MG63 (cell line): Measurements from ENCODE around the gene MBNL1. TPM values are rescaled to one million over a fixed set of nuclear protein-coding genes. Genes with fewer than 3 reads are reported as not detected.
A peak's percentile ranks its signal among the peaks of the same experiment; 100 is the strongest.

Experiments used
- DNase-seq: peaks from one replicate; pipeline ENCODE4 v3.0.0-alpha.2; 2020
- H3K27me3 ChIP-seq: fragments of 250-450 bp; sonication (Bioruptor Pico); 2 replicates; pipeline ENCODE4 v1.5.1; 2020; ENCODE audit warnings: mild to moderate bottlenecking, moderate library complexity
- H3K36me3 ChIP-seq: fragments of 250-450 bp; sonication (Bioruptor Pico); 2 replicates; pipeline ENCODE4 v1.5.1; 2020; ENCODE audit warnings: mild to moderate bottlenecking, moderate library complexity
- H3K4me3 ChIP-seq: fragments of 250-450 bp; sonication (Bioruptor Pico); 2 replicates; pipeline ENCODE4 v1.5.1; 2020; ENCODE audit warnings: mild to moderate bottlenecking, moderate library complexity
- H3K9me3 ChIP-seq: fragments of 250-450 bp; sonication (Bioruptor Pico); 2 replicates; pipeline ENCODE4 v1.5.1; 2020; ENCODE audit warnings: mild to moderate bottlenecking, moderate library complexity
- total RNA-seq: library from RNA; depleted of rRNA; stranded (reverse); fragments of >200 nt; shearing (Covaris generic); gene quantifications from 2 replicates; pipeline ENCODE4 v1.2.3, GENCODE V29; 2014; ENCODE audit warnings: low replicate concordance; rRNA removed

The MBNL1 gene, protein sequence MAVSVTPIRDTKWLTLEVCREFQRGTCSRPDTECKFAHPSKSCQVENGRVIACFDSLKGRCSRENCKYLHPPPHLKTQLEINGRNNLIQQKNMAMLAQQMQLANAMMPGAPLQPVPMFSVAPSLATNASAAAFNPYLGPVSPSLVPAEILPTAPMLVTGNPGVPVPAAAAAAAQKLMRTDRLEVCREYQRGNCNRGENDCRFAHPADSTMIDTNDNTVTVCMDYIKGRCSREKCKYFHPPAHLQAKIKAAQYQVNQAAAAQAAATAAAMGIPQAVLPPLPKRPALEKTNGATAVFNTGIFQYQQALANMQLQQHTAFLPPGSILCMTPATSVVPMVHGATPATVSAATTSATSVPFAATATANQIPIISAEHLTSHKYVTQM
- total RNA-seq, result 171 and 176 TPM in 2 replicates

DNA sequence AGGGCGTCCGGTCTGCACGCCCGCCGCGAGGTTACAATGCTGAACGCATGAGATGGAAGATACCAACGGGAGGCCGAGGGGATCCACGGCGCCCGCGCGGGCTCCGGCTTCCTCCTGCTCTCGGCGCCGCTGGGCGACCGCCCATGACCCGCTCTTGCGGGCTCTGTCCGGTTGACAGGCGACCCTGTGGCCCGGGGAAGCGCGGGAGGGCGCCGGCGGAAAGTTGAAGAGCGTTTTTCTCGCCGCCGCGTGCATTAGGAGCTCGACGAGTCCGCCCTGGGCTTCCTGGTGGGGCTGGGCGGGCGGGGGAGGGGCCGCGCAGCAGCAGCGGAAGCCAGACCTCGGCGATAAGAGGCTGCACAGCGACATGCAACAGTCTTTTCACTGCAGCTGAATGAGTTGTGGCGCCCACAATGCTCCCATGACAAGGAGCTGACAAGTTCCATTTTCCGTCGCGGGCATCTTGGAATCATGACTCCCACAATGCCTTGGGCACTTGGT, at the start of gene MBNL1:
Gene MBNL1 (plus strand): TSS at position 375 of the 501 bp plus-strand sequence. CDS start 31,265 bp downstream, outside the sequence.
- no peaks in the 10 kb centered on the region for H3K9me3 ChIP-seq
- H3K4me3 ChIP-seq, result peak within 1 kb of the TSS; percentile 75
- DNase-seq, result peak; percentile 86

DNA sequence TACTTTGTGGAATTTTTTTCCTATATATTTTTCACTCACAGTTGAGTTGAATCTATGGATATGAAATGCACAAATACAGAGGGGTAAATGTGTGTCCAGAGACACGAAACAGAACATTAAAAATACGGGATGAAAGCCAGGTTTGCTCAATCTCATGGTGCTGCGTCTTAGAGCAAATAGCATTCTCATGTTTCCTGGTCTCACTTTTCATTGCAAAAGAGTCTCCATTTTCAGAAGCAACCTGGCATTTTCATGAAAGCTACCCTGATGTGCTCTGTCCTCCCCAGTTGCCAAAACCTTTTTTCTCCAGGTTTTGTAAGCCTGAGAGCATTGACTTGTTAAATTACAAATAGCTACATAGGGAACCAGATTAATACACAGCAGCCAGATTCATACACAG, 49.5 kb upstream of the MBNL1 start:
- no peaks in the 10 kb centered on the region for H3K27me3 ChIP-seq
- no peaks in the 10 kb centered on the region for H3K36me3 ChIP-seq
- H3K4me3 ChIP-seq, result no peak overlapping the region
- H3K9me3 ChIP-seq, result no peaks in the 10 kb centered on the region
- DNase-seq, result no peak

More for the DNA sequence above, at the start of gene MBNL1:
- Histone ChIP-seq H3K27me3 (no peaks in the 10 kb centered on the region), H3K36me3 (peaks cover 46% of the 10 kb centered on the region)

DNA sequence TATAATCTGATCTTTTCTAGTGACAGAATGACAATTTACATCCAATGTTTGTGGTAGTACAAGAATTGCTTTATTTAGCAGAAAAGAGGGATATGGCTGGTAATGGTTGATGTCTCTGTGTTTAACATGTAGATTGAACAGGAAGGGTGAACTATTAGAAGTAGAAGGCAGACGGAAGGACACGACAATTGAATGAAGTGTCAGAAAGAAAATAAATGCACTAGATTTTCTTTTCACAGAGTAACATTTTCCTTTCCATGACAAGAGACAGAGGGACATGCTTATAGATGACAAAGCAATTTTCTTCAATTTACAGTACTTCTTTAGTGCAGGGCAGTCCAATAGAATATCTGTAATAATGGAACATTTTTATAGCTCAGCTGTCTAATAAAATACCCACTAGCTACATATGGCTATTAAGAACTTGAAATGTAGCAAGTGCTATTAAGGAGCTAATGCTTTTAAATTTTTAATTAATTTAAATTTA, 48.9 kb upstream of the MBNL1 start:
- no peak for DNase-seq
- no peak overlapping the region for H3K4me3 ChIP-seq
- H3K36me3 ChIP-seq, result no peaks in the 10 kb centered on the region

DNA sequence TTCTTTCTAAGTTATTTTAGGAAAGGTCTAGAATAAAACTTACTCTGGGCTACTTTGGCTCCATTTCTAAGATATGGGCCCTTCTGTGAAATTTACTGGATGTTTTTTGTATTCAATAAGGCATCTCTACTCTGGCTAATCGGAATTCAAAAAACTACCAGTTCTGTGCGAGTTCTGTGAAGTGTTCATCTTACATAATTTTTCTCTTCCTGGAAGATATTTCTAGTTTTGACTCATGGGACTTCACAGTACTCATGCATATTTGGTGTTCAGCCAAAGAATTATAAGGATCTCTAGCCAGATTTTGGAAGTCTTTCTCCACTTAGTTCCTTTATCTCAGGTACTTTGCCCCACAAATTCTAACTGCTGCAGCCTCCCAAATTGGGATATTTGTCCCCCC, 46.4 kb upstream of the MBNL1 start:
- Histone ChIP-seq H3K27me3 (no peaks in the 10 kb centered on the region), H3K4me3 (no peak overlapping the region), H3K36me3 (no peaks in the 10 kb centered on the region), H3K9me3 (no peaks in the 10 kb centered on the region)
- no peak for DNase-seq

More for the DNA sequence above, 48.9 kb upstream of the MBNL1 start:
- no peaks in the 10 kb centered on the region for H3K9me3 ChIP-seq
- no peaks in the 10 kb centered on the region for H3K27me3 ChIP-seq

DNA sequence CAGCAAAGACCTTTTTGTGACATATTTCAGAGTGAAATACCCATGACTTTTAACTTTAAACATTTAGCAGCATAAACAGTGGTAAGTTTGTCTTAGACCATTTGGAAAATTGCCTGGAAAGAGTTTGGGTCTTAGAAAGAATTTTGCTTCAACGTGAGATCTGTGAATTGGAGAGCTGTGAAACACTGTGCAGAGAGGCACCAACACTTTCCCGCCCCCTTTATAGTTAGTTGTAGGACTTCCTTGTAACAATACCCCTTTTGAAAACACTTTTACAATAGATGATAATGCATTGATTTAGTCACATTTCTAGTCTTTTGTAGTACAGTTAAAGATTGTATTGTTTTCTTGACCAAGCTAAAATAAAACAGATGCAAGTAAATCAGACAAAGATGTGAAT, 43.5 kb upstream of the MBNL1 start:
- Histone ChIP-seq H3K4me3 (no peak overlapping the region), H3K27me3 (no peaks in the 10 kb centered on the region), H3K9me3 (no peaks in the 10 kb centered on the region), H3K36me3 (no peaks in the 10 kb centered on the region)
- no peak for DNase-seq

DNA sequence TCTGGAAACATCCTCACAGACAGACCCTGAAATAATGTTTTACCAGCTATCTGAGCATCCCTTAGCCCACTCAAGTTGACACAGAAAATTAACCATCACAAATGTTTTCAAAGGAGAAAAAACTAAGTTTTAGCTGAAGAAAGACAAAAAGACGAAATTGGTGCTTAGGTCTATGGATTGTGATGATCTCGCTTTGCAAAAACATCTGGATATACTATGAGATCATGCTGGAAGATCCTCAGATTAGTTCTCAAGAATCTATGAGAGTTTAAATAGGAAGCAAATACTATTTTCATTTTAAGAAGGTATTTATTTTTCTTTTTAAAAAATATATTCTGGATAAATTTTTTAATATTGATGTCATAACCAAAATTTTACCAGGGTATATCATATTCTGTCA, 42.6 kb upstream of the MBNL1 start:
- H3K9me3 ChIP-seq, result no peaks in the 10 kb centered on the region
- no peak for DNase-seq

DNA sequence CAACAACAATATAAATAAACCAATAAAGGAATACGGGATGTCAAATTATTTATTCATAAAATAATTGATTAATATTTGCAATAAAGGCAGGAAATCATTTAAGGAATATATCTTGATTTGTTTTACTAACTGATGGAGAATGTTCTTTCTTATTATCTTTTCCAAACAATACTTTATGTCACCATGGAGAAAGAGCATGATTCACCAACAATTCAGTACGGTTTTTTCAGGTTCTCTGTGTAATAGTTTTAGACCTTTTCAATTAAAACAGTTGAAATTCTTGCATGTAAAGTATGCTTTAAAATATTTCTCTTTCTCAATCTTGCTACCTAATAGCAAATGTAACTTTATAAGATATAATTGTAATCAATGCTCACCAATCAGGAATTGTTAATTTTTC, 41.7 kb upstream of the MBNL1 start:
- no peaks in the 10 kb centered on the region for H3K36me3 ChIP-seq
- no peaks in the 10 kb centered on the region for H3K9me3 ChIP-seq
- no peak for DNase-seq
- no peaks in the 10 kb centered on the region for H3K27me3 ChIP-seq
- no peak overlapping the region for H3K4me3 ChIP-seq

More for the DNA sequence above, 42.6 kb upstream of the MBNL1 start:
- H3K27me3 ChIP-seq, result no peaks in the 10 kb centered on the region
- H3K4me3 ChIP-seq, result no peak overlapping the region
- H3K36me3 ChIP-seq, result no peaks in the 10 kb centered on the region

DNA sequence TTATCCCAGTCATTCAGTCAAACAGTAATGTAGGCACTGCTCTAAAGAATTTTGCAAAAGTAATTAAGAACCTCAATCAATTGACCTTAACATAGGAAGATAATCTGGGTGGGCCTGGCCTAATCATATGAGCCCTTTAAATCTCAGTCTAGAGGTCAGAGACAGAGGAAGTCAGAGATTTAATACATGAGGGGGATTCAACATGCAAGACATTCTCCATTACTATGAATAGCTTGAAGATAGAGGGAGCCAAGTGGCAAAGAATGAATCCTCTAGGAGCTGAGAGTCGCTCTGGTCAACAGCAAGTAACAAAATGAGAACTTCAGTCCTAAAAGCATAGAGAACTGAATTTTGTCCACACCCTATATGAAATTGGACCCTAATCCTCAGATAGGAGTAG, 39.0 kb upstream of the MBNL1 start:
- DNase-seq, result no peak
- Histone ChIP-seq H3K4me3 (no peak overlapping the region), H3K36me3 (no peaks in the 10 kb centered on the region), H3K27me3 (no peaks in the 10 kb centered on the region), H3K9me3 (no peaks in the 10 kb centered on the region)

DNA sequence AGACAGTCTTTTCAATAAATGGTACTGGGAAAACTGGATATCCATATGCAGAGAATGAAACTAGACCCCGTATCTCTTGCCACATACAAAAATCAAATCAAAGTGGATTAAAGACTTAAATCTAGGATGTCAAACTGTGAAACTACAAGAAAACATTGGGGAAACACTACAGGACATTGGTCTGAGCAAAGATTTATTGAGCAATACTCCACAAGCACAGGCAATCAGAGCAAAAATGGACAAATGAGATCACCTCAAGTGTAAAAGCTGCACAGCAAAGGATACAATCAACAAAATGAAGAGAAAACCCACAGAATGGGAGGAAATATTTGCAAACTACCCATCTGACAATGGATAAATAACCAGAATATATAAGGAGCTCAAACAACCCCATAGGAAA, 38.4 kb upstream of the MBNL1 start:
- Histone ChIP-seq H3K27me3 (no peaks in the 10 kb centered on the region), H3K36me3 (no peaks in the 10 kb centered on the region), H3K4me3 (no peak overlapping the region), H3K9me3 (no peaks in the 10 kb centered on the region)
- DNase-seq, result no peak

DNA sequence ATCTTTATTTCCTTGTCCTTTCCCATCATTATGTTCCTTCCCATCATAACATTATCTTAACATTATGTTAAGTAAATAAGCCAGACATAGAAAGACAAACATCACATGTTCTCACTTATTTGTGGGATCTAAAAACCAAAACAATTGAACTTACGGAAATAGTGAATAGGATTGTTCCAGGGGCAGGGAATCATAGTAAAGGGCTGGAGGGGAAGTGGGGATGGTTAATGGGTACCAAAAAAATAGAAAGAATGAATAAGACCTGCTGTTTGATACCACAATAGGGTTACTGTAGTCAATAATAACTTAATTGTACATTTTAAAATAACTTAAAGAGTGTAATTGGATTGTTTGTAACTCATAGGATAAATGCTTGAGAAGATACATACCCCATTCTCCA, 36.7 kb upstream of the MBNL1 start:
- Histone ChIP-seq H3K27me3 (no peaks in the 10 kb centered on the region), H3K36me3 (no peaks in the 10 kb centered on the region)
- DNase-seq, result no peak

DNA sequence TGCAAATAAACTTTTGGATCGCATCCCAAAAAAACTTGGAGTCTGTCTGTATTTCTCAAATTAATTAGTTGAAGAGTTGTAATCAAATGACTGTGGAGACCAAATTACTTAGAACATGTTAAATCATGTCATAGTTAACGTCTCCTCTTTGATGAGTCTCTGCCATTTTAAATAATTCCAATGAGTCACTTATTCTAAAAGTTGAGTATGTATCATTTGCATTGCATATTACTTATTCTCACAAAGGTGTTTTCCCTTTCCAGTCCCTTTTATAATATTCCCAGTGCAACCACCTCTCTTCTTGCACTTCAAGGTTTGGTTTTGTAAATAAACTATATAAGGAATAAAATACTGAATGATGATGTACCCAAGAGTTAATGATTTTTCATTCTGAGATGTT, 36.0 kb upstream of the MBNL1 start:
- Histone ChIP-seq H3K27me3 (no peaks in the 10 kb centered on the region), H3K36me3 (no peaks in the 10 kb centered on the region), H3K9me3 (no peaks in the 10 kb centered on the region), H3K4me3 (no peak overlapping the region)
- no peak for DNase-seq

More for the DNA sequence above, 36.7 kb upstream of the MBNL1 start:
- no peak overlapping the region for H3K4me3 ChIP-seq
- no peaks in the 10 kb centered on the region for H3K9me3 ChIP-seq

DNA sequence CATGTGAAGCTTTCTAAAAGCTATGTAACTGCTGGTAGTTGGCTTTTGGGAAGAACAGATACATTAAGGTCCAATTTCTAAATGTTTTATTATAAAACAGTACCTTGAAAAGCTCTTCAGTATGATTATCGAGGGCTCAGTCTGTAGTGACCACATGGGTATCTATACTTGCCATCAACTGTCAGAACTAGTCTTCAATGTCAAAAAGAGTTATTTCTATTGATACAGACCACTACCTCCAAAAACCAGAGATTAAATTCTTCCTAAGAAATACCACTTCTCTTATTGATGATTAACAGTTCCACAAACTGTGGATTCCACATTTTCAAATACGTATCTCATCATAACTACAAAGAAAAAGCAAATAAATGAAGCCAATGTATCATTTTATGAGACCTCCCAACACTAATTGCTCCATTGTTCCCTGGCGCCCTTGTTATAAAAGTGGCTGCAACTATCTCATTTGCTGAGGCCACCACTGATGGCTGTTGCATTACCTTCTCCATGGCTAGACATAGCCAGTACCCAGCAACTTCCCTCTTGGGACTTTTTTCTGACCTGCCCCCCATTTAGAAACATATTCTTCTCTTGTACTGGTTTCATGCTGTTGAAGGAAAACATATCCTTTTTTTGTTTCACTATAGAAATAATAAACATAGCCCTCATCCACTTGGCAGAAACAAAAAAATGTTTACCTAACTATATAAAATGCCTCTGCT, 33.9 kb upstream of the MBNL1 start:
- Histone ChIP-seq H3K9me3 (no peaks in the 10 kb centered on the region), H3K27me3 (no peaks in the 10 kb centered on the region), H3K36me3 (no peaks in the 10 kb centered on the region), H3K4me3 (no peak overlapping the region)
- DNase-seq, result no peak

DNA sequence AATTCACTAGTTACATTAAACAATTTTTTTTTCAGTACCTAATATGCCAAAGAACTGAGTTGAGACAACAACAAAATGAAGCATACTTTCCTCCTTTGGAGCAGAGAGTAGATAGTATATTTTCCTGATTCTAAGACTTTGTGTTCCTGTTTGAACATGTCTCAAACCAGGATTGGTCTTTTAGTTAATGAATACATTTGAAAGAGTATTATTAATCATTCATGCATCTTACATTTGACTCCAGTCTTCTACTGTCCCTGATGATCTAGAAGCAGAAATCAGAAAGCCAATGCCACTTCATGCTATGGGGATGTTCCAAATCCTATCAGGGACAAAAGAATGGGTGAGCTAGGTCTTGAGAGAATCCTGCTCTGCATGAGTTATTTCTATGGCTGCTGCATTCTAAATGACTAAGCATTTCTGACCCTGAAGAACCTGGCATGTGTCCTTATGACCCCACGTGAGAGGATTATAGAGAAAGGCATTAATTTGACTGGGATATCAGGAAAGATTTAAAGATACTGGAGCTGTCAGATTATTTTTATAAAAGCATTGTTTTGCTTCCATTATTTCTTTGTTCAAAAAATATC, 32.9 kb upstream of the MBNL1 start:
- H3K9me3 ChIP-seq, result no peaks in the 10 kb centered on the region
- no peak overlapping the region for H3K4me3 ChIP-seq
- H3K27me3 ChIP-seq, result no peaks in the 10 kb centered on the region
- DNase-seq, result peak; percentile 56
- H3K36me3 ChIP-seq, result no peaks in the 10 kb centered on the region

DNA sequence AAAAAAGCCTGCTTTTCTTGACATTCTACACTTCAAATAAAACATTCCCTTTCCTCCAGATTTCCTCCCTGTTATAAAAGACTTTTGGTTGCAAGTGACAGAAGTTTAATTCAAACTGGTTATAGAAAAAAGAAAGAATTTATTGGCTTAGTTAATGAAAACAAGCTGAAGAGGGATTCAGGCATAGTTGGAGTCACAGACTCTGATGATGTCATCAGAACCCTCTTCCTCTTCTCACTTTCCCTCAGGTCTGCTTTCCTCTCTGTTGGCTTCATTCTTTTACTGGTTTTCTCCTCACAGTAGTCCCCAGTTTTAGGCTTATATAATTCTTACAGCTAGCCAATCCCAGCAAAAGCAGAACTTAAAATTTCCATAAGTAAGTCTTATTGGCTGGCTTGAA, 32.0 kb upstream of the MBNL1 start:
- no peak for DNase-seq
- Histone ChIP-seq H3K36me3 (no peaks in the 10 kb centered on the region), H3K27me3 (no peaks in the 10 kb centered on the region), H3K4me3 (no peak overlapping the region), H3K9me3 (no peaks in the 10 kb centered on the region)

DNA sequence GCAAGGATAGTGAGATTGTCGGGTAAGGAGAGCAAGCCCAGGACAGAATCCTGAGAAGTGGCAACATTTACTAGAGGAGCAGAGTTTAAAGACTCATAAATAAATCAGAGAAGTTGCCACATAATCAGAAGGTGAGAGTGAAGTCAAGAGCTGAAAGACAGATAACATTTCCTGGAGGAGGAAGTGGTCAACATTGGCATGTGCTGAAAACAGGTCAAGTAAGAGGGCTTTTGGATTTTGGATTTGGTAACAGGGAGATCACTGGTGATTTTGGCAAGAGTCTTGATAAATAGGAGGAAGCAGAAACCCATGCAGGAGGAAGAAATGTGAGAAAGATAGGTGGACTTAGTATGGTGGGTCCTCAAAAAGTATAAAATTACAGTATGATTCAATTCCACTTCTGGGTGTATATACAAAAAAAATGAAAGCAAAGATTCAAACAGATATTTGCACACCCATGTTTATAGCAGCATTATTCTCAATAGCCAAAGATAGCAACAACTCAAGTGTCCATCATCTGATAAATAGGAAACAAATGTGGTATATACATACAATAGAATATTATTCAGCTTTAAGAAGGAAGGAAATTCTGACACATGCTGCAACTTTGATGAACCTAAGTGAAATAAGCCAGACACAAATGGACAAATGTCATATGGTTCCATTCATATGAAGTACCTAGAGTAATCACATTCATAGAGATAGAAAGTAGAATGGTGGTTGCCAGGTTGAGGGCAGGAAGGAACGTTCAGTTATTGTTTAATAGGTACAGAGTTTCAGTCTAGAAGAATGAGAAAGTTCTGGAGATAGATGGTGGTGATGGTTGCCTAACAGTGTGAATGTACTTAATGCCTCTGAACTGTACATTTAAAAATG, 27.3 kb upstream of the MBNL1 start:
- Histone ChIP-seq H3K36me3 (no peaks in the 10 kb centered on the region), H3K4me3 (no peak overlapping the region), H3K27me3 (no peaks in the 10 kb centered on the region), H3K9me3 (no peaks in the 10 kb centered on the region)
- no peak for DNase-seq

DNA sequence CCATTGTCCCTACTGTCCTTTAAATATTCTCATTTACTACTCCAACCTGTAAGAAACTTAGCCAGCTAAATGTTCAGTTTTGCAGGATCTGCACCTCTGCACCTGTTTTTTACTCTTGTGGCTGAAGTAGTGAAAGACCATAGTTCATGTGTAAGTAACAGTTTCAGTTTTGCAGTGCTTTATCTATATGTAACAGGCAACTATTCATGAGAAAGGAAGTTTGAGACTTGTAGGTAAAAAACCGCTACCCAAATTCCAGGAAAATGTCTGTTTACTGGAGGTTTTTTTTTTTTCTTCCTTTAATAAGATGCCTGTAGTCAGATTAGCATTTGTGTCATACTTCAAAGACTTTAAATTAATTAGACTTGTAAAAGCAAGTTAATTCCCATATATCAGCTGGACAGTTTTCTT, 25.4 kb upstream of the MBNL1 start:
- no peak for DNase-seq
- Histone ChIP-seq H3K9me3 (no peaks in the 10 kb centered on the region), H3K4me3 (no peak overlapping the region), H3K36me3 (no peaks in the 10 kb centered on the region), H3K27me3 (no peaks in the 10 kb centered on the region)
